Measurements from ENCODE around the gene APIP.

The APIP gene

DNA sequence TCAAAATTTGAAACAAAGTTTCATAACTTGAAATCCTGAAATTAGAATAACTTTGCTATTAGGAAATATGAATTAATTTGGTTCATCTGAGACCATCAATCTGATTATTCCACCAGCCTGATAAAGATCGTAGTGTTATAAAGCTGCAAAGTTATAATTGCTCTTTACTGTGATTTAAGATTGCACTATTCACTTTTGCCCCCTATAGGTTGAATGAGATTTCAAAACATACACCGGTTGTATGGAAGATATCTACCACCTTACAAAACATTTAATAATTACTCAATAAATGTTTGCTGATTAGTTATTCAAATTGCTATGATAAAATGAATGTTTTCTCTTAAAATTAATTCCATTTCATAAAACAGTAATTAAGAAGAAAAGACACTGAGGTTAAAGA is 26.1 kb downstream of the APIP start:
- no peak for DNase-seq (ENCODE audit: low read depth in 2 of 2, low spot score in 1 of 2)

DNA sequence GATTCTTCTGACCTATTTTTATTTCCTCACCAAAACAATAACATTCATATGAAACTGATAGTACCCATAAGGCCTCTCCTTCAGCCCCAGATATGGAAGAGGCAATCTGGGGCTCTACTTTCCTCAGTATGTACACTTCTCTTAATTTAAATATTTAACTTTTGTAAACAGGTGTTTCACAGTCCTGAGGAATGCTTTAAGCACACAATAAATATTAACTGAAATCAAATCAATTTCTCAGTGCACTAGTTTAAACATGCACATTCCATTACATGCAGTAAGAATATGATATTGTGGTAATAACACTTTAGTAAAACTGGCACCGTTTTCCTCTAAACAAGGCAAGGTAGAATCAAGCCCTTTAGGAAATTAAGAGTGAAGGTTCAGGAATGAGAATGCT is 28.9 kb downstream of the APIP start:
- DNase-seq (ENCODE audit: low read depth in 2 of 2, low spot score in 1 of 2) = no peak

DNA sequence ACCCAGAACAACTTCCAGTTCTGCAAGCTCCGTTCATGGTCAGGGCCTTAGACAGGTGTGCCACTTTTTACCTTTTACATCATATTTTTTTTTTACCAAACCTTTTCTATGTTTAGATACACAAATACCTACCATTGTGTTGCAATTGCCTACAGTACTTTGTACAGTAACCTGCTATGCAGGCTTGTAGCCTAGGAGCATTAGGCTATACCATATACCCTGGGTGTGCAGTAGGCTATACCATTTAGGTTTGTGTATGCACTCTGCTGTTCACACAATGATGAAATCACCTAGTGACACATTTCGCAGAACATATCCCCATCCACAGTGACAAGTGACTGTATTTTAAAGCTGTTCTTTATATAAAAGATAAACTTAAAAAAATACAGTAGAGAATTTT is 29.6 kb downstream of the APIP start:
- DNase-seq (ENCODE audit: low read depth in 2 of 2, low spot score in 1 of 2) = no peak

DNA sequence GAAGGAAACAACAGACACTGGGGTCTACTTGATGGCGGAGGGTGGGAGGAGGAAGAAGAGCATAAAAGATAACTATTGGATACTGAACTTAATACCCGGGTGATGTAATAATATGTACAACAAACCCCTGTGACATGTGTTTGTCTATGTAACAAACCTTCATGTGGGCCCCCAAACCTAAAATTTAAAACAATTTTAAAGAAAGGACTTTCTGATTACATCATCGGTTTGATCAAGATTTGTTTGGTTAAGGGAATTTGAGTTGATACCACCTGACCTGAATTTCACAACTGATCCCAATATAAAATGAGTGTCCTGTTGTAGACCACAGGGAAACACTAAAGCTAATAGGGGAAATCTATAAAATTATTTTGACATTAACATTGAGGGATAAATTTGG is 34.3 kb downstream of the APIP start:
- DNase-seq (ENCODE audit: low read depth in 2 of 2, low spot score in 1 of 2) = no peak

DNA sequence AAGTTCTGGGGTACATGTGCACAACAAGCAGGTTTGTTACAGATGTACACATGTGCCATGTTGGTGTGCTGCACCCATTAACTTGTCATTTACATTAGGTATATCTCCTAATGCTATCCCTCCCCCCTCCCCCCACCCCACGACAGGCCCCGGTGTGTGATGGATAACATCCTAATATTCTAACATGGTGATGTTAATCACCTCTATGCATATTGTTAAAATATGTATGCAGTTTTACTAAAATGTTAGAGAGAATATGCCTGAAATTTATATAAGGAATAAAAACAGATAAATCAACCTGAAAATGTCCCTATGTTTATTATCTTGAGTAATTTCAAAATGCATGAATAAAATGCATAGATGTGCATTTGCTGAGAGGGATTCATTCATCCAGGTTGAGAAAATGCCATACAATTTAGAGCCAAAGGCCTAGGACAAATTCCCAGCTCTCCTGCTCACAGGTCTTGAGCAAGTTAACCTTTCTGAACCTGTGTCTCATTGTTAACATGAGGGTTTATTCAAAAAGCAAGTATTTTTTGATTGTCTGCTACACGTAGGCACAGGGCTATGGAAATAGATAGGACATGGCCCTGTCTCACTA is 38.7 kb downstream of the APIP start:
- no peak for DNase-seq (ENCODE audit: low read depth in 2 of 2, low spot score in 1 of 2)

DNA sequence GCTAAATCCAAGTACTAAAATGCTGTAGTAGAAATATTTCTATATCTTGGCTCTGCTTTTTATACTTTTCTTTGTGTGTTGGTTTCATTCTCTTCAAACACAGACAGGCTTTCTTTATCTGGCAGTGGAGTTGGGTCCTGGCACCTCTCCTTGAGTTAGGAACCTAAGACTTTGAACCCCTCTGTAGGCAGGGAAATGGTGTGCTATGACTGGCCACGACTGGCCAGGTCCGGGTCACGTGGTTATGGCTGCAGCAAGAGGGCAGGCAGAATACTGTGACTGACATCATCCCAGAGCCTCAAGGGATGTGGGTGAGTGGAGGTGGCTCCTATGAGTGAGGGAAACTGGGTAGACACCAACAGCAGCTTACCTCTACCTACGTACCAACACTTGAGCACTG is 42.0 kb downstream of the APIP start:
- DNase-seq (ENCODE audit: low read depth in 2 of 2, low spot score in 1 of 2) = no peak

DNA sequence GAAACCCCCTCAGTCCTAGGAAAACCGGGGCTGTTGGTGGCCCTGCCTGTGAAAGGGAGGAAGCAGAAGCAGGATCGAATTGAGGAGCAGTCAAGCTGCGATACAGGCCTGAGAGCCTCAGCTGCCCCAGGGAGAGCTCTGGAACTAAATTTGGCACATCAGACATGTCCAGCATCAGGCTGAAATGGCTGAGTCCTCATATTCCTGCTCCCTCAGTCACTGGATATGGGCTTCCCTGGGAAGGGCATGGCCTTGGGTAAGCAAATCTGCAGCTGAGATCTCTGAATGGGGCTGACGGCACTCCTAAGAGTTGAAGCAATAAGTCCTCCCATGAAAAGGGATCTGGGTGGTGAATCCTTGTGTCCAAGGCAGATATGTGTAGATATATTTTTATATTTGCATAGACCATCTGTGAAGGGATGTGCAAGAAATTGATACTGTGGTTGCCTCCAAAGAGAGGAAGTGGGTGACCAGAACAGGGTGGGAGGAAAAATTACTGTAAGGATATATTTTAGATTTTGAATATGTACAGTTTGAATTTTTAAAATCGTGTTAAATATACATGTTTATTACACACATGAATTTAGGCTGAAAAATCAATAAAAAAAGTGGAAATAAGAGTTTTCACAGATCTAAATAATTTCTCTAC is 45.5 kb downstream of the APIP start:
- DNase-seq (ENCODE audit: low read depth in 2 of 2, low spot score in 1 of 2) = no peak

DNA sequence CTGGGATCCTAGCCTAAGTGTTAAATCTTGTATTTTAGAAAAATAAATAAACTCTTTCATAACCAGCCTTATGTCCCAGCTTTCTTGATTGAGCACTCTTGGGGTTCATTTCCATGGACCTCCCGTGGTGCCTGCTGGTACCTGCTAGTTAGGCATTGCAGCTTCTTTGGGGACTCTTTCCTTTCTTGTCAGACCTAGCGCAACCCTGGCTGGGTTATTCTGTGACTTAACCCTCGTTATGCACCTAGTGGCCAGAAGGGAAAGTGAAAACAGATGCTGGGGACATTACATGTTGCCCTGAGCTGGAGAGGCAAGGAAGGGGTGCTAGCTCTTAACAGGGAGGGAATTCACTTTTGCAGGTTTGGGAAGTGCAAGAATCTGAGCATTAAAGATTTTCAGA is 46.8 kb downstream of the APIP start:
- DNase-seq (ENCODE audit: low read depth in 2 of 2, low spot score in 1 of 2) = no peak

DNA sequence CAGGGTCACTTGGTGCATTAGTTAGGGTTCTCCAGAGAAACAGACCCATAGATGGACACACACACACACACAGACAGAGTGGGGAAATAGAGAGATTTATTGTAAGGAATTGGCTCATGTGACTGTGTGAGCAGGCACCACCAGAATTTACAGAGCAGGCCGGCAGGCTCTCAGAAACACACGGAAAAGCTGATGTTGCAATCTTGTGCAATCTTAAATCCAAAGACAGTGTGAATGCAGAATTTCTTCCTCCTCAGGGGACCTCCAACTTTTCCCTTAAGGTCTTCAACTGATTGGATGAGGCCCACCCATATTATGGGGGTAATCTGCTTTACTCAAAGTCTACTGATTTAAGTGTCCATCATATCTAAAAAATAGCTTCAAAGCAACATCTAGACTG is 49.8 kb downstream of the APIP start:
- no peak for DNase-seq (ENCODE audit: low read depth in 2 of 2, low spot score in 1 of 2)

DNA sequence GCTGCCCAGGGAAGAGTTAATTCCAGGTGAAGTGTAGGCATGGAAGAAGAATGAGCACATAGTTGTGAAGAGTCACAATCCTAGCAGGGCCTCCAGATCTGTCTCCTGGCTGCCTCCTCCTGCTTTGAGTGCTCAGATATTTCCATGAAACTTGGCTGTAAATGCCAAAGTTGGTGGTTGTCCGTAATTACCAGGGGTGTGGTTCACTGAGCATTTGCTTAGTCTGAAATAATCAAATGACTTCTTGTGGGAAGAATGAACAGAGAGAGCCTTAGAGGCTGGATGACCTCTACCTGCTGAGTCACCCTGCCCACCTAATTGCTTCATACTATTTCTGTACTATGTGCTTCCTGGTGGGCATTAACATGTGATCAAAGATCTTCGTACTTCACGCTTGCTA is 50.9 kb downstream of the APIP start:
- no peak for DNase-seq (ENCODE audit: low read depth in 2 of 2, low spot score in 1 of 2)

DNA sequence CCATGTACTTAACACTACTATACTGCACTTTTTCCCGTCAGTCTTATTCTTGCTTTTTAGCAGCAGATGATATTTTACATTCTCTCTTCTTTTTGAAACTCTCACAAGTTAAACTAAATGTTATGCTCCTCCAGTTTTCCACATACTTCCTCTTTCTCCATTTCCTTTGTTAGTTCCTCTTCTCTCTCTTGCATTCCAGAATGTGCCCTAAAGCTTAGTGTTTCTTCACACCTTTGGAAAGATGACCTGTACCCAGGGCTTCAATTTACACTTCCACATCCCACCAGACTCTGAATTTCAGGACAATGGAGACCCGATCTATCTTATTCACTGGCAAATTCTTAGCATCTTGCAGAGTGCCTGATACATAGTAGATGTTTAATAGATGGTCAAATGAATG is 51.8 kb downstream of the APIP start:
- no peak for DNase-seq (ENCODE audit: low read depth in 2 of 2, low spot score in 1 of 2)

DNA sequence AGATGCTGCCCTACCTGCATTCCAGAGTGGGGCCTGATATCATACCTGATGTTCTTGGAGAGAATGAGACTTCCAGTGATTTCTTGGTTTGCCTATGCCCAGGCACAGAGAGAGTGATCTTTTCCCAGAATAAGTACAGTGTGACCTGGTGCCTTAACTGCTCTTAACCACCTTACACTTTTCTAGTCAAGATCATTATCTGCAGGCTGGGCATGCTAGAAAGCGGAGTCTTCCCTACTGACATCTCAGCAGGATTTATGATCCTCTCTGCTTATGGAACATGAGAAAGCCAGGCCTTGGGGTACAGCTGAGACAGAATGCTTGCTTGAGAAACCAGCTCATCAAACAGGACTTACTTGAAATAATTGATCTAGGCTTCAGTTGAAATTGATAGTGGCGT is 53.1 kb downstream of the APIP start:
- DNase-seq (ENCODE audit: low read depth in 2 of 2, low spot score in 1 of 2) = no peak

DNA sequence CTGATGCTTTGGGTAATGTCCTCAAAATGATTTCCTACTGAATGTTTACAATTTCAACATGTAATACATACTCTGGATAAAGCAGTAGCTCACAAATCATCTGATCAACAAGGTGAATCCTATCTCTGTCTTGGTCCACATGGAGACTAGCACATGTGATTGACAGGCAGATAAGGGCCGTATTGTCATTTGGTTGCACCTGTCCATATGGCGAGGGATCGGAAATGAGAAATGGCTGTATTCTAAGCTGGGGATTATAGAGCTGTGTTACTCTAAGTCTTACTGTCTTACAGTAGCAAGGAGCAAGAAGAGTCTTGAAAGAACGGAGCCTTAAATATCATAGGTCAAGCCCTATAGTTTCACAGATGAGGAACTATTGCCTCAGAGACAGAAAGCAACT is 55.7 kb downstream of the APIP start:
- no peak for DNase-seq (ENCODE audit: low read depth in 2 of 2, low spot score in 1 of 2)

DNA sequence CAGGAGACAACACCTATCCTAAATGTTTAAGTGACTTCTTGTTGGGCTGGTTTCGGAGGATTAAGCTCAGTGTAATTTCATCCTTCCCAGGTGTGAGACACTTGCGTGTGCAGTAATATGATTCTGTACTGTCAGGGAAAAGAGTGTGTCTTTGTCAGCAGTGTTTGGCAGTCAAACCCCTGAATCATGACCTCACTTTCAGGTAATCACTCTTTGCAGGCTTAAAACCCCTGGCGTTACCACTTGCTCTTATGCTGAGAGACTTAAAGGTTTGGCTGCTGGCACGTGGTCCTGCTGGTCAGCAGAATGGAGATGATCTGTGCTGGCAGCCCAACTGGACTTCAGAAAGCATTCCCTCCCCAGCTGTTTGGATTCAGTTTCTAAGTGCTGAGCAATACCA is 56.1 kb downstream of the APIP start:
- DNase-seq (ENCODE audit: low read depth in 2 of 2, low spot score in 1 of 2) = no peak

DNA sequence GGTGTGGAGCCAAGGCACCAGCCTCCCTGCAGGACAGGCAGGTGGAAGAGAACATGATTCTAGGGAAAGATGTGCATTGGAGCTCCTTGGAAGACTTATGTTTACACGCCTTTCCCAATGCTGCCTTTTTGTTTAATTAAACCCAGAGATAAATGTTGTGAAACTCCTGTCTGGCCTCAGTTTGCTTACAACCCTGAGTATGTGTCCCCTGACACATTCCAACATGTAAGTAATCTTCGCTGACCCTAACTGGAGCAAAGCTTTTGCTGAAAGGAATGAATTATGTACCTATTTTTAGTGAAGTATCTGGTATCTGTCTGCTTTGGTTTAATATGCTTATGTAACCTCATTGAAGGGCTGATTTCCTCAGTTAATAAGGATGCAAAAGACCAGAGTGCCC is 56.7 kb downstream of the APIP start:
- no peak for DNase-seq (ENCODE audit: low read depth in 2 of 2, low spot score in 1 of 2)

DNA sequence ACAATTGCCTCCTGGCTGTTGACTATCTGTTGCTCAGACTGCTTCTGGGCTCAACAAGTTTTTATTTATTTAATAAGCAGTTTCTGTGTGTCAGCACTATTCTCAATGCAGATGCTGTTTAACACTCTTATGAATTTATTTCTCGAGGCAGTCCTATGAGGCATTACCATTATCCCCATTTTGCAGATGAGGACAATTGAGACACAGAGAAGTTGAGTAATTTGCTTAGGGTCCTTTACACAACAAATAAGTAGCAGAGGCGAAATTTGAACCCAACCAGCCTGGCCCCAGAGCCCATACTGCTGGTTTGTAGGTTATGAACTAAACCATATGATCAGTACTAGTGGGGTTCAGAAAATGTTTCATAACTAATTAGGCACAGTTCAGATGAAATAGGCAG is 58.7 kb downstream of the APIP start:
- no peak for DNase-seq (ENCODE audit: low read depth in 2 of 2, low spot score in 1 of 2)

DNA sequence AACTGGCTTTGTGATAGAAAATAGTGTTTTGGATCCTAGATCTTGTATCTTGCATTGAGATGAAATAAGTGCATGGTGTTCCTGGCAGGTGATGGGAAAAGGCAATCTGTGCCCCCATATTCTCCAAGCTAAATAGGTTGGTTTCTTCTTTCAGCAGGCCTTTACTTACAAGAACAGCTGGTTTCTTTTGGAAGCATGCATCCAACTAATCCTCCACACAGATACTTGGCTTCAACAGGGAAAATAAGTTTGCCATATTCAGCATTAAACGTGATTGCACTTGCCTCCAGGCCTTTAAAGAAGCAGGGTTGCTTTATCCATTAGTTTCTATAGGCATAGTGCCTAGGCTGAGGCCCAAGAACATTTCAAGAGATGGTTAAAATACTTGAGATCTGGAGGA is 59.9 kb downstream of the APIP start:
- DNase-seq (ENCODE audit: low read depth in 2 of 2, low spot score in 1 of 2) = no peak

DNA sequence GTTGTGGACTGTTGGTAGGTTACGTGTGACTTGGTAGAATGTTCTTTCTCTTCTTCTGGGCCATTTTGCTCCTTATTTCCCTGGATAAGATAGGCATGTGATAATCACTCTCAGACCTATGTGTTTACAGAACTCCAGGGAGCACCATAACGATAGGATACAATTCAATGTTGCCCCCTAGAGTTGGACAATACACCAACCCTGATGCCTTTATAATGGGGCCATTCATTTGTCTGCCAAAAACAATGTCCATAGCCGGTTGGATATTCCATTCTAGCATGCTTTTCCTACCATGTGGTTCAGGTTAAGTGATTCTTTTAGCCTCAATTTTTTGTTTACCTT is 60.5 kb downstream of the APIP start:
- no peak for DNase-seq (ENCODE audit: low read depth in 2 of 2, low spot score in 1 of 2)

DNA sequence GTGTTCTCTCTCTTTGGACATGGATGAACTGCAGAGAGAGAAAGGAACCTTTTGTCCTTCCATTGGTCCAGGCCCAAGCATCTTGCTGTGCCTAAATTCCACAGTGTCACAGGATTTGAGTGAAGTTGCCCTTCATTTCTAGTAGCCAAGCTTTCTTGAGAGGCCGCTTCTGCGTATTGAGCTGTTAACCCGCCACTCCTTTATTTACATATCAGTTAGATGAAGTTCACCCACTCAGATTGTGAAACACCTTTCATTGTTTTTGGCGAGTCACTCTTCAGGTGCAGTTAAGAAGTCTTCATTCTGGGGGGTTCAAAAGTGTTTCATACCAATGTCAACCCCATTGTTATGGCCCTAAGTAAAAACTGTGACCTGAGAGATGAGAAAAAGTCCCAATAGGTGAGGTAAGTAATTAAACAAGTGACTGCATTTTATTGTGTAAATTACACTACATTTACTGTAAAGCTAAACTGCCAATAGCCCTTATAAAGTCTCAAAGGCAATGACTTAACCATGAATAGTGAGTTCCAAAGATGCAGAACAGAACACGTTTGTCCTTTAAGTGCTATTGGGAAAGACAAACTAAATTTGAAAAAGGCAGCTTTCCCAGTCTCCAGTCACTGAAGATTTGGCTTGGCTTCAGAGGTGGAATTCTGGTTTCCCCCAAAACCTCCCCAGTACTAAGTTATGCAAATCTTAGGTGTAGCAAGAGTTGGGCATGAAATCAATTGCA is 61.0 kb downstream of the APIP start:
- no peak for DNase-seq (ENCODE audit: low read depth in 2 of 2, low spot score in 1 of 2)

DNA sequence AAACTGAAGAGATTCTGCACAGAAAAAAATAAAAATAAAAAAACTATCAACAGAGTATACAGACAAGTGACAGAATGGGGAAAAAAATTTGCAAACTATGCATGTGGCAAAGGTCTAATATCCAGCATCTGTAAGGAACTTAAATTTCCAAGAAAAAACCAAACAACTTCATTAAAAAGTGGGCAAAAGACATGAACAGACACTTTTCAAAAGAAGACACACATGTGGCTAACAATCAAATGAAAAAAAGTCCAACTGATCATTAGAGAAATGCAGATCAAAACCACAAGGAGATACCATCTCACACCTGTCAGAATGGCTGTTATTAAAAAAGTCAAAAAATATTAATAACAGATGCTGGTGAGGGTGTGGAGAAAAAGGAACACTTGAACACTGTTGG is 64.3 kb downstream of the APIP start:
- no peak for DNase-seq (ENCODE audit: low read depth in 2 of 2, low spot score in 1 of 2)

DNA sequence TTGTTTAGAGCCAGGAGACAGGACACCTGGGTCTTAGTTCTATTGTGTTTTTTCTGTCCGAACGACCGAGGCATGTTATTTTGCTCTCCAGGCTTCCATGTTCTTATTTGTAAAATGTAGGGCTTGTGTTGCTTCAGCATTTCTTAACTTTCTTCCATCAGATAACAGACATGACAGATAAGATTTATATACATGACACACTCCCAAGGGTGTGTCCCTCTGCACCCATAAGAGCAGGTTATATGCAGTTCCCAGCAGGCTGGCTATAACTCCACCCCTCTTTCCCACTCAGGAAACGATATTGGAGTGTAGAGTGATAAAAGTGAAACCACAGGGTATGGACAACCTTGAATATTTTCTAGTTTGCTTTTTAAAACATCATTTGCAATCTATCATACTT is 65.8 kb downstream of the APIP start:
- DNase-seq (ENCODE audit: low read depth in 2 of 2, low spot score in 1 of 2) = no peak

DNA sequence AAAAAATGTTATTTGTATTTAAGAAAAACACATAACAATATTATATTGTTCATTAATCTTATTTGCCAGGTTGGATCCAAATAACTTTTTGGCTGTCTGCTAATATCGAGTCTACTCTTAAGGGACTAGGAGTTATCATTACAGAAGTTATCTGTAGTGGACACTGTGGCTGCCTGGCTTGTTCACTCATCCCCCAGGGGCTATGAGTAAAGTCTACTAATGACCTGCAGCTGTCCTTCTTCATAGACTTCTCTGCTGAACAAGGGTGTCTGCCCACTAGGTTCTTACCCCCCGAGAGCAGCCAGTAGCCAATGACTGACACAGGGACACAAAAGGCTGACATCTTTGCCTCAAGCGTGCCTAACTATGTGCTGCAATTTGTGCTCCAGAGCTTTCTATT is 69.7 kb downstream of the APIP start:
- no peak for DNase-seq (ENCODE audit: low read depth in 2 of 2, low spot score in 1 of 2)
